H1 (cell line): Measurements from ENCODE around the gene SLC7A11. TPM values are rescaled to one million over a fixed set of nuclear protein-coding genes. Genes with fewer than 3 reads are reported as not detected.

Source experiments
- CTCF ChIA-PET: fragments of 300-600 bp; sonication (Branson Sonifier 250); formaldehyde crosslinking; loops from one replicate; lab custom pipeline; 2021; ENCODE audit not compliant: partially characterized antibody; lab: Charles Lee
- POLR2A ChIA-PET: fragments of 300-600 bp; sonication (Branson Sonifier 250); formaldehyde crosslinking; loops from one replicate; lab custom pipeline; 2021; ENCODE audit warnings: inconsistent platforms; ENCODE audit not compliant: partially characterized antibody; lab: Charles Lee
- DNase-seq, 2 experiments: peaks; one replicate each; pipeline versions ENCODE4 v3.0.0 to v3.0.0-alpha.2; 2010 to 2022; ENCODE audit warnings: low spot score in 2 of 2, low read depth in 1 of 2, mixed read lengths in 1 of 2
- FAIRE-seq: peaks from 2 replicates; lab custom pipeline; 2011; peaks lifted over from hg19 to GRCh38; lab: Jason Lieb, UNC
- H2AFZ ChIP-seq: 2 replicates; pipeline ENCODE4 v1.8.1; 2012; ENCODE audit warnings: low read length, inconsistent platforms
- H2AK5ac ChIP-seq: 2 replicates; pipeline ENCODE4 v1.6.1; 2013; ENCODE audit warnings: low read depth, low read length
- H2BK120ac ChIP-seq: replicated peaks from 2 replicates; pipeline ENCODE3; 2013; ENCODE audit warnings: low read depth, low read length, inconsistent platforms
- H2BK12ac ChIP-seq: 2 replicates; pipeline ENCODE4 v1.6.1; 2013; ENCODE audit warnings: low read depth, low read length
- H2BK15ac ChIP-seq: 2 replicates; pipeline ENCODE4 v1.6.1; 2013; ENCODE audit warnings: low read length
- H2BK20ac ChIP-seq: 2 replicates; pipeline ENCODE4 v1.6.1; 2013; ENCODE audit warnings: low read length
- H2BK5ac ChIP-seq: 2 replicates; pipeline ENCODE4 v1.6.1; 2013; ENCODE audit warnings: low read depth, low read length
- H3K14ac ChIP-seq: 2 replicates; pipeline ENCODE4 v1.6.1; 2013; ENCODE audit warnings: inconsistent platforms; ENCODE audit not compliant: insufficient read length
- H3K18ac ChIP-seq: 2 replicates; pipeline ENCODE4 v1.6.1; 2013; ENCODE audit warnings: low read length; ENCODE audit errors: extremely low read depth
- H3K23ac ChIP-seq: 2 replicates; pipeline ENCODE4 v1.6.1; 2013; ENCODE audit warnings: inconsistent platforms; ENCODE audit not compliant: insufficient read length
- H3K23me2 ChIP-seq: 2 replicates; pipeline ENCODE4 v1.6.1; 2013; ENCODE audit warnings: low read depth, low read length
- H3K27ac ChIP-seq: 2 replicates; pipeline ENCODE4 v1.6.1; 2011; ENCODE audit warnings: low read depth, low read length, inconsistent platforms
- H3K27me3 ChIP-seq, 4 experiments: replicated peaks in 1 of 4; 1 replicate in 1 of 4; 2 replicates in 3 of 4; pipeline versions ENCODE4 v1.6.1 to v1.8.1; 2011 to 2013; ENCODE audit warnings: low read length in 3 of 4, mild to moderate bottlenecking in 3 of 4, inconsistent platforms in 2 of 4, mixed read lengths in 2 of 4, moderate library complexity in 1 of 4; ENCODE audit not compliant: control insufficient read depth in 3 of 4, insufficient read depth in 3 of 4; ENCODE audit errors: extremely low read depth in 1 of 4
- H3K36me3 ChIP-seq, 4 experiments: 2 replicates each; pipeline versions ENCODE4 v1.6.1 to v1.8.1; 2011 to 2013; ENCODE audit warnings: mild to moderate bottlenecking in 4 of 4, low read length in 3 of 4, moderate library complexity in 2 of 4, control low read depth in 1 of 4, inconsistent platforms in 1 of 4; ENCODE audit not compliant: insufficient read depth in 4 of 4, control insufficient read depth in 2 of 4
- H3K4ac ChIP-seq: replicated peaks from 2 replicates; pipeline ENCODE3; 2013; ENCODE audit warnings: low read length, low read depth, mixed read lengths, inconsistent platforms; ENCODE audit not compliant: insufficient read length
- H3K4me1 ChIP-seq, 4 experiments: replicated peaks in 1 of 4; 1 replicate in 1 of 4; 2 replicates in 3 of 4; pipeline versions ENCODE4 v1.6.1 to v1.8.1; 2011 to 2013; ENCODE audit warnings: low read length in 3 of 4, inconsistent platforms in 2 of 4, mixed read lengths in 1 of 4; ENCODE audit not compliant: insufficient read depth in 4 of 4, control insufficient read depth in 3 of 4
- H3K4me2 ChIP-seq, 2 experiments: 2 replicates each; pipeline versions ENCODE4 v1.6.1 to v1.8.1; 2011 to 2013; ENCODE audit warnings: low read depth in 2 of 2, low read length in 2 of 2, control low read depth in 1 of 2, inconsistent platforms in 1 of 2, mild to moderate bottlenecking in 1 of 2; ENCODE audit not compliant: insufficient read depth in 1 of 2
- H3K4me3 ChIP-seq, 4 experiments: fragments of 200-600, 300-600 bp in 1 of 4; sonication (generic), shearing (Covaris generic), sonication (Bioruptor Twin) in 1 of 4; 2 replicates each; pipeline versions ENCODE4 v1.5.1 to v1.8.1; 2011 to 2016; ENCODE audit warnings: low read length in 4 of 4, low read depth in 3 of 4, control low read depth in 2 of 4, inconsistent platforms in 2 of 4, mild to moderate bottlenecking in 2 of 4, mixed read lengths in 1 of 4, moderate library complexity in 1 of 4; ENCODE audit not compliant: insufficient read depth in 2 of 4; ENCODE audit errors: extremely low read depth in 1 of 4
- H3K56ac ChIP-seq: replicated peaks from 2 replicates; pipeline ENCODE3; 2013; ENCODE audit warnings: low read depth, mild to moderate bottlenecking, mixed read lengths, low read length, inconsistent platforms; ENCODE audit not compliant: insufficient read length
- H3K79me1 ChIP-seq: 2 replicates; pipeline ENCODE4 v1.6.1; 2013; ENCODE audit warnings: low read depth, low read length, control low read depth
- H3K79me2 ChIP-seq, 2 experiments: 2 replicates each; pipeline versions ENCODE4 v1.6.1 to v1.8.1; 2012 to 2013; ENCODE audit warnings: low read length in 2 of 2, mild to moderate bottlenecking in 2 of 2, inconsistent platforms in 1 of 2; ENCODE audit not compliant: insufficient read depth in 2 of 2, control insufficient read depth in 1 of 2
- H3K9ac ChIP-seq, 4 experiments: replicated peaks in 1 of 4; 1 replicate in 1 of 4; 2 replicates in 3 of 4; pipeline versions ENCODE4 v1.6.1 to v1.8.1; 2011 to 2013; ENCODE audit warnings: low read depth in 3 of 4, low read length in 3 of 4, control low read depth in 2 of 4, mild to moderate bottlenecking in 2 of 4, moderate library complexity in 2 of 4, inconsistent platforms in 1 of 4; ENCODE audit errors: extremely low read depth in 1 of 4
- H3K9me3 ChIP-seq, 2 experiments: 2 replicates each; pipeline versions ENCODE4 v1.6.1 to v1.8.1; 2012 to 2013; ENCODE audit warnings: mild to moderate bottlenecking in 2 of 2, moderate library complexity in 2 of 2, control low read depth in 1 of 2, inconsistent platforms in 1 of 2, low read depth in 1 of 2, low read length in 1 of 2, mixed read lengths in 1 of 2; ENCODE audit not compliant: insufficient read depth in 2 of 2
- H4K20me1 ChIP-seq, 2 experiments: replicated peaks in 1 of 2; 2 replicates each; pipeline versions ENCODE3 to v1.8.1; 2011 to 2013; ENCODE audit warnings: inconsistent platforms in 2 of 2, low read length in 2 of 2, mild to moderate bottlenecking in 1 of 2; ENCODE audit not compliant: insufficient read depth in 2 of 2, control insufficient read depth in 1 of 2
- H4K5ac ChIP-seq: 2 replicates; pipeline ENCODE4 v1.6.1; 2013; ENCODE audit warnings: low read length, low read depth, mixed read lengths, inconsistent platforms; ENCODE audit not compliant: insufficient read length
- H4K8ac ChIP-seq: 2 replicates; pipeline ENCODE4 v1.8.0; 2013; ENCODE audit warnings: mild to moderate bottlenecking, moderate library complexity, low read length, inconsistent platforms; ENCODE audit not compliant: insufficient read depth; ENCODE audit errors: extremely low read depth
- H4K91ac ChIP-seq: replicated peaks from 2 replicates; pipeline ENCODE3; 2013; ENCODE audit warnings: low read length, mixed read lengths, inconsistent platforms; ENCODE audit not compliant: insufficient read length
- EGR1 ChIP-seq: IDR thresholded peaks from 2 replicates; pipeline ENCODE4 v1.6.1; 2011; ENCODE audit warnings: low read depth, low read length, borderline replicate concordance
- GABPA ChIP-seq: IDR thresholded peaks from 2 replicates; pipeline ENCODE4 v1.6.1; 2011; ENCODE audit warnings: mild to moderate bottlenecking, low read length, moderate library complexity, borderline replicate concordance; ENCODE audit not compliant: insufficient read depth
- JUND ChIP-seq: IDR thresholded peaks from 2 replicates; pipeline ENCODE4 v1.6.1; 2011; ENCODE audit warnings: mild to moderate bottlenecking, improper control_type of control experiment, low read length
- POLR2A ChIP-seq, 2 experiments: IDR thresholded peaks; 1 replicate in 1 of 2; 2 replicates in 1 of 2; pipeline ENCODE4 v1.6.1; 2011; ENCODE audit warnings: low read depth in 2 of 2, low read length in 2 of 2, mild to moderate bottlenecking in 2 of 2; ENCODE audit errors: control extremely low read depth in 1 of 2
- SP1 ChIP-seq: IDR thresholded peaks from 2 replicates; pipeline ENCODE4 v1.6.1; 2011; ENCODE audit warnings: low read depth, low read length
- SP4 ChIP-seq: IDR thresholded peaks from 2 replicates; pipeline ENCODE4 v1.6.1; 2012; ENCODE audit warnings: low read length, inconsistent platforms
- SUZ12 ChIP-seq: fragments of 200-600 bp; sonication (generic); IDR thresholded peaks from 2 replicates; pipeline ENCODE4 v1.6.1; 2012; ENCODE audit warnings: mild to moderate bottlenecking, inconsistent platforms, low read length, moderate library complexity, mixed read lengths
- USF2 ChIP-seq: IDR thresholded peaks from 2 replicates; pipeline ENCODE4 v1.6.1; 2011; ENCODE audit warnings: low read length, improper control_type of control experiment
- polyA plus RNA-seq, 7 experiments: library from polyadenylated mRNA; depleted of rRNA in 3 of 7; stranded (reverse) in 5 of 7; unstranded in 2 of 7; fragments of >200 nt in 5 of 7; fragments of 200-250 nt in 2 of 7; gene quantifications; 1 replicate in 5 of 7; 2 replicates in 1 of 7; 4 replicates in 1 of 7; pipeline versions ENCODE4 v1.2.1 to v1.2.3, GENCODE V29; 2011 to 2013; ENCODE audit warnings: missing spikeins in 2 of 7, mixed read lengths in 2 of 7
- total RNA-seq: library from RNA; stranded (reverse); fragmentation: NEBNext Ultra II Directional; extraction: Animal tissue kit (Norgen Biotek cat#: 25700); gene quantifications from 2 replicates; pipeline ENCODE4 v1.2.1, GENCODE V29; 2021
- TF ChIP-seq, protein P1 (sequence below): IDR thresholded peaks from 2 replicates; pipeline ENCODE4 v1.6.1; 2011; ENCODE audit warnings: low read depth, mild to moderate bottlenecking, low read length; ENCODE audit not compliant: insufficient read depth

SLC7A11 gene
- total and polyA plus RNA-seq, 2 of the 8 experiments (the other 6 are each of a cell fraction or from before 2014, with no cell fraction given): 6.6 to 17.0 TPM

DNA sequence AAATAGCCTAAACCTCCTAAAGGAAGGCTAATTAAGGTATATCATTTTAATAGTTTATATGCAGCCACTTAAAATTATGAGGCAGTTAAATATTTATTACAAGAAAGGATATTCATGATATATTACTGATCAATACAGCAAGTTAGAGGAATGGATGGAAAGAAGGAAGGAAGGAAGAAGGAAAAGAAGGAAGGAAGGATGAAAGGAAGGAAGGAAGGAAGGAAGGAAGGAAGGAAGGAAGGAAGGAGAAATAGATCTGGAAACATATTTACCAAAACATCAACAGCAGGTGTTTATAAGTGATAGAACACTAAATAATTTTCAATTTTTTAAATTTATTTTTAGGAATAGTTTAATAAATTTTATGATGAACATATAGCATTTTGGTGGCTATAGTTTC is 17.5 kb downstream of the SLC7A11 start:
- POLR2A ChIA-PET: interaction anchor here (1.3 to 8.3 kb wide), 3 partner anchors 12 to 16 kb away, joined by 3 to 90 read pairs (median 5); partner anchors contain the start of gene SLC7A11

More for the DNA sequence above, 17.5 kb downstream of the SLC7A11 start:
- Histone ChIP-seq H2AFZ (no peak overlapping the region), H2BK20ac (no peak overlapping the region), H2BK12ac (no peak overlapping the region), H3K9me3 (no peaks in the 10 kb centered on the region), H3K27me3 (no peaks in the 10 kb centered on the region), H3K4me3 (no peak overlapping the region), H3K27ac (no peak overlapping the region), H2BK15ac (no peak overlapping the region), H4K5ac (peak overlapping the region; percentile 44), H3K79me1 (no peaks in the 10 kb centered on the region), H3K23ac (no peak overlapping the region), H3K36me3 (peaks cover 0 to 37% (median under 1%) of the 10 kb centered on the region in 4 experiments; a peak in 1 of 8 replicates), H2BK5ac (no peak overlapping the region), H3K9ac (no peak overlapping the region), H3K14ac (no peak overlapping the region), H3K18ac (no peak overlapping the region), H2AK5ac (no peak overlapping the region), H3K4me2 (no peak overlapping the region), H4K20me1 (no peaks in the 10 kb centered on the region), H3K4ac (no peak overlapping the region), H4K91ac (no peak overlapping the region), H3K4me1 (peaks cover 2 to 30% (median 15%) of the 10 kb centered on the region in 4 experiments; a peak in 6 of 7 replicates), H4K8ac (no peak overlapping the region), H3K79me2 (peaks cover 0 to 13% of the 10 kb centered on the region in 2 experiments; a peak in 1 of 4 replicates), H2BK120ac (no peak overlapping the region), H3K56ac (no peak overlapping the region), H3K23me2 (no peaks in the 10 kb centered on the region)
- TF ChIP-seq SP4 (no peak), SP1 (no peak), SUZ12 (no peak), USF2 (no peak), EGR1 (no peak), POLR2A (IDR thresholded peaks at IDR 0.05; ENCODE audit: control extremely low read depth in 1 of 2, low read depth in 2 of 2, low read length in 2 of 2) (no peak), JUND (no peak), GABPA (no peak)
- TF ChIP-seq, protein P1, sequence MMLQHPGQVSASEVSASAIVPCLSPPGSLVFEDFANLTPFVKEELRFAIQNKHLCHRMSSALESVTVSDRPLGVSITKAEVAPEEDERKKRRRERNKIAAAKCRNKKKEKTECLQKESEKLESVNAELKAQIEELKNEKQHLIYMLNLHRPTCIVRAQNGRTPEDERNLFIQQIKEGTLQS: no peak
- no peak for DNase-seq
- CTCF ChIA-PET: no interaction called here
- FAIRE-seq: no peak
